NCI-H82 treated with DMSO at 0.1 percent for 48 hours (cell line): ENCODE data around the gene GAGE12F.
"Not testable (repeated sequence)": the region's sequence is repeated elsewhere in the genome, so short reads cannot be mapped to it uniquely, and the experiment has no call there.

ENCODE experiments used
- DNase-seq: peaks from one replicate; lab custom pipeline; 2025; ENCODE audit not compliant: unreplicated experiment; lab: John Stamatoyannopoulos, UW

Gene GAGE12F

GRCh38 chrX:49560542-49560941 is at the start of gene GAGE12F:
GAGE12F (plus strand) TSS chrX:49560842; CDS start chrX:49561997, 1,155 bp downstream.
- DNase-seq, result not testable (repeated sequence)

GRCh38 chrX:49531877-49532276 is 28.8 kb upstream of the GAGE12F start, which contains the start of gene GAGE12C:
GAGE12C (plus strand) TSS chrX:49532177; CDS start chrX:49533332, 1,155 bp downstream.
- DNase-seq, result not testable (repeated sequence)

GRCh38 chrX:49541433-49541832 is 19.2 kb upstream of the GAGE12F start, which contains the start of gene GAGE12D:
GAGE12D (plus strand) TSS chrX:49541733; CDS start chrX:49542888, 1,155 bp downstream.
- DNase-seq, result not testable (repeated sequence)

- not testable (repeated sequence) for DNase-seq
These were observed 9.7 kb upstream of the GAGE12F start, which contains the start of gene GAGE12E for GRCh38 chrX:49550989-49551388. GAGE12E (plus strand) TSS chrX:49551289; CDS start chrX:49552444, 1,155 bp downstream.

GRCh38 chrX:49568728-49569127 is 8.1 kb downstream of the GAGE12F start:
- not testable (repeated sequence) for DNase-seq

- DNase-seq, result not testable (repeated sequence)
These were observed 8.5 kb downstream of the GAGE12F start for GRCh38 chrX:49569152-49569551.

GRCh38 chrX:49570100-49570499 is 9.5 kb downstream of the GAGE12F start, which contains the start of gene GAGE12G:
GAGE12G (plus strand) TSS chrX:49570400; CDS start chrX:49571555, 1,155 bp downstream.
- not testable (repeated sequence) for DNase-seq

- DNase-seq, result not testable (repeated sequence)
These were observed 19.0 kb downstream of the GAGE12F start, which contains the start of gene GAGE12H for GRCh38 chrX:49579649-49580048. GAGE12H (plus strand) TSS chrX:49579949; CDS start chrX:49581104, 1,155 bp downstream.

- DNase-seq, result not testable (repeated sequence)
These were observed 28.6 kb downstream of the GAGE12F start, which contains the start of gene GAGE2A for GRCh38 chrX:49589196-49589595. GAGE2A (plus strand) TSS chrX:49589496; CDS start chrX:49590651, 1,155 bp downstream.

GRCh38 chrX:49589769-49590478 is 29.3 kb downstream of the GAGE12F start:
- DNase-seq, result not testable (repeated sequence)

GRCh38 chrX:49590488-49590887 is 29.8 kb downstream of the GAGE12F start:
- DNase-seq, result not testable (repeated sequence)

- not testable (repeated sequence) for DNase-seq
These were observed 38.1 kb downstream of the GAGE12F start, which contains the start of gene GAGE1 for GRCh38 chrX:49598720-49599119. GAGE1 (plus strand) TSS chrX:49599020; CDS start chrX:49600175, 1,155 bp downstream.

- no peak for DNase-seq
These were observed 50.2 kb downstream of the GAGE12F start for GRCh38 chrX:49610718-49611310.
